ENCODE measurements around the gene BAIAP2L2. TPM values are rescaled to one million over a fixed set of nuclear protein-coding genes. Genes with fewer than 3 reads are reported as not detected.
"Not testable (repeated sequence)": the region's sequence is repeated elsewhere in the genome, so short reads cannot be mapped to it uniquely, and the experiment has no call there.

BAIAP2L2 gene, protein sequence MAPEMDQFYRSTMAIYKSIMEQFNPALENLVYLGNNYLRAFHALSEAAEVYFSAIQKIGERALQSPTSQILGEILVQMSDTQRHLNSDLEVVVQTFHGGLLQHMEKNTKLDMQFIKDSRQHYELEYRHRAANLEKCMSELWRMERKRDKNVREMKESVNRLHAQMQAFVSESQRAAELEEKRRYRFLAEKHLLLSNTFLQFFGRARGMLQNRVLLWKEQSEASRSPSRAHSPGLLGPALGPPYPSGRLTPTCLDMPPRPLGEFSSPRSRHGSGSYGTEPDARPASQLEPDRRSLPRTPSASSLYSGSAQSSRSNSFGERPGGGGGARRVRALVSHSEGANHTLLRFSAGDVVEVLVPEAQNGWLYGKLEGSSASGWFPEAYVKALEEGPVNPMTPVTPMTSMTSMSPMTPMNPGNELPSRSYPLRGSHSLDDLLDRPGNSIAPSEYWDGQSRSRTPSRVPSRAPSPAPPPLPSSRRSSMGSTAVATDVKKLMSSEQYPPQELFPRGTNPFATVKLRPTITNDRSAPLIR
- 1 to 10 TPM in 2 of 4 donors, under 1 TPM in 2; 0.50 to 1.7 (median 1.1) TPM for total RNA-seq

DNA sequence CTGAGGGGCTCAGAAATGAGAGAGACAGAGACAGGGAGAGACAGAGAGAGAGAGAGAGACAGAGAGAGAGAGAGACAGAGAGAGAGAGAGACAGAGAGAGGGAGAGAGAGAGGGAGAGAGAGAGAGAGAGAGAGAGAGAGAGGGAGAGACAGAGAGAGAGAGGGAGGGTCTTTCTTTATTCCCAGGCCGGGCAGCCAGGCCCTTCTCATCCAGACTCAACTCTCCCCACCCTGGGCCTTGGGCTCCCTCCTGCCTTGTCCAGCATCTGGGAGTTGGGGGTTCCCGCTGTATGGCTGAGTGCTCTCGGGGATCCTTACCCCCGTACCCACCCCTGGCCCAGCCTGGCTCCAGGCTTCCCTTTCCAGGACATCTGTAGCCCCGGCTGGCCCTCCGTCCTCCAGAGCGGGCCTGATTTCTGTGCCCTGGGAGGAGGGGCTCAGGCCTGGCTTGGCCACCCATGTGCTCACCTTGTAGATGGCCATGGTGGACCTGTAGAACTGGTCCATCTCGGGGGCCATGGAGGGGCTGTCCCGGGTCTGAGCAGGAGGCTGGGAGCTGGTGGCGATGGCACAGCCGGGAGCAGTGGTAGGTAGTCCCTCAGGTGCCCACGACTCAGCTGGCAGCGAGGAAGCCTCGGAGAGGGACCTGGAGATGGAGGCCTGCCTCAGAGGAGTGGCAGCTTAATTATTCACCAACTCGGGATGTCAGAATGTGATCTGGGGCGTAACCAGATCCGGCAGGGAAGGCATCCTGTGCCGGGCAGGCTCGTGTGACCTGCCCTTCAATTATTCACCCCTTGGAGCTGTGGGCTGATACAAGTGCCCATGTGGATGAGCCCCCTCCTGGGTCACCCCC lies at the start of gene BAIAP2L2:
Gene BAIAP2L2 (minus strand): TSS at position 677 of the 855 bp plus-strand sequence. CDS start 159 bp downstream, at position 518.
- WGBS, 2 donors: 83 to 92% methylated on average over 9 to 18 of the region's 19 CpGs
- TF ChIP-seq, protein P1, sequence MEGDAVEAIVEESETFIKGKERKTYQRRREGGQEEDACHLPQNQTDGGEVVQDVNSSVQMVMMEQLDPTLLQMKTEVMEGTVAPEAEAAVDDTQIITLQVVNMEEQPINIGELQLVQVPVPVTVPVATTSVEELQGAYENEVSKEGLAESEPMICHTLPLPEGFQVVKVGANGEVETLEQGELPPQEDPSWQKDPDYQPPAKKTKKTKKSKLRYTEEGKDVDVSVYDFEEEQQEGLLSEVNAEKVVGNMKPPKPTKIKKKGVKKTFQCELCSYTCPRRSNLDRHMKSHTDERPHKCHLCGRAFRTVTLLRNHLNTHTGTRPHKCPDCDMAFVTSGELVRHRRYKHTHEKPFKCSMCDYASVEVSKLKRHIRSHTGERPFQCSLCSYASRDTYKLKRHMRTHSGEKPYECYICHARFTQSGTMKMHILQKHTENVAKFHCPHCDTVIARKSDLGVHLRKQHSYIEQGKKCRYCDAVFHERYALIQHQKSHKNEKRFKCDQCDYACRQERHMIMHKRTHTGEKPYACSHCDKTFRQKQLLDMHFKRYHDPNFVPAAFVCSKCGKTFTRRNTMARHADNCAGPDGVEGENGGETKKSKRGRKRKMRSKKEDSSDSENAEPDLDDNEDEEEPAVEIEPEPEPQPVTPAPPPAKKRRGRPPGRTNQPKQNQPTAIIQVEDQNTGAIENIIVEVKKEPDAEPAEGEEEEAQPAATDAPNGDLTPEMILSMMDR (IDR thresholded peaks at IDR 0.05): no peak
- no peak for TF ChIP-seq POLR2A (IDR thresholded peaks at IDR 0.05)

DNA sequence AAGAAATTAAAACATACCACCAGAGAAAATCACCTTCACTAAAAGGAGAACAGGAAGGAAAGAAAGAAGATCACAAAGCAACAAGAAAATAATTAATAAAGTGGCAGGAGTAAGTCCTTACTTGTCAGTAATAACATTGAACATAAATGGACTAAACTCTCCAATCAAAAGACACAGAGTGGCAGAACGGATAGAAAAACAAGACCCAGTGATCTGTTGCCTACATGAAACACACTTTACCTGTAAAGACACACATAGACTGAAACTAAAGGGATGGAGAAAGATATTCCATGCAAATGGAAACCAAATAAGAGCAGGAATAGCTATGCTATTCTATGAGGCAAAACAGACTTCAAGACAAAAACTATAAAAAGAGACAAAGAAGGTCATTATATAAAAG lies 45.2 kb upstream of the BAIAP2L2 start:
- 91 to 95% methylated on average over 1 of the region's 1 CpG for WGBS, 2 donors
- Histone ChIP-seq H3K27me3 (no peaks in the 10 kb centered on the region), H3K36me3 (no peaks in the 10 kb centered on the region), H3K4me3 (replicated peaks in 1 of 3) (no peak overlapping the region), H3K9me3 (no peaks in the 10 kb centered on the region), H3K4me1 (peaks cover 17 to 22% of the 10 kb centered on the region in 2 donors), H3K27ac (no peak overlapping the region)
- TF ChIP-seq POLR2A (IDR thresholded peaks at IDR 0.05): no peak
- TF ChIP-seq, protein P1 (IDR thresholded peaks at IDR 0.05): no peak
- DNase-seq: no peak
- intact Hi-C loops (cut with DNase I): no loop called here

More for the DNA sequence above, at the start of gene BAIAP2L2:
- DNase-seq: no peak
- no peak within 1 kb of the TSS for H3K4me3 ChIP-seq (replicated peaks in 1 of 3)
- intact Hi-C loops (cut with DNase I): loop anchor here (5.0 kb wide), 1 partner anchor 242 kb away; no protein-coding TSS in a partner anchor
- H3K9me3 ChIP-seq: no peaks in the 10 kb centered on the region
- no peak within 1 kb of the TSS for H3K27ac ChIP-seq
- H3K4me1 ChIP-seq: no peaks in the 10 kb centered on the region
- H3K27me3 ChIP-seq: no peaks in the 10 kb centered on the region
- no peaks in the 10 kb centered on the region for H3K36me3 ChIP-seq

GRCh38 chr22:38154563-38154915 lies 44.1 kb upstream of the BAIAP2L2 start:
- intact Hi-C loops (cut with DNase I); H3K27me3 ChIP-seq; H3K4me3 ChIP-seq (replicated peaks in 1 of 3); DNase-seq; H3K36me3 ChIP-seq; H3K9me3 ChIP-seq: not testable (repeated sequence)
- peaks cover 28 to 32% of the 10 kb centered on the region in 2 donors for H3K4me1 ChIP-seq
- WGBS, 2 donors: 73 to 80% methylated on average over 1 of the region's 1 CpG
- H3K27ac ChIP-seq: peak overlapping the region in 1 of 3 donors; percentile 35

- intact Hi-C loops (cut with DNase I): no loop called here
- Histone ChIP-seq H3K9me3 (no peaks in the 10 kb centered on the region), H3K36me3 (no peaks in the 10 kb centered on the region), H3K4me1 (peaks cover 28 to 33% of the 10 kb centered on the region in 2 donors), H3K27me3 (no peaks in the 10 kb centered on the region), H3K4me3 (replicated peaks in 1 of 3) (no peak overlapping the region), H3K27ac (peak overlapping the region; percentile 3 to 44 (median 35))
- 47 to 70% methylated on average over 3 of the region's 4 CpGs for WGBS, 2 donors
- peak; percentile 50 to 59 for DNase-seq
- no peak for TF ChIP-seq POLR2A (IDR thresholded peaks at IDR 0.05)
- TF ChIP-seq, protein P1 (IDR thresholded peaks at IDR 0.05): no peak
Measured at GRCh38 chr22:38153821-38154562, 43.5 kb upstream of the BAIAP2L2 start.

DNA sequence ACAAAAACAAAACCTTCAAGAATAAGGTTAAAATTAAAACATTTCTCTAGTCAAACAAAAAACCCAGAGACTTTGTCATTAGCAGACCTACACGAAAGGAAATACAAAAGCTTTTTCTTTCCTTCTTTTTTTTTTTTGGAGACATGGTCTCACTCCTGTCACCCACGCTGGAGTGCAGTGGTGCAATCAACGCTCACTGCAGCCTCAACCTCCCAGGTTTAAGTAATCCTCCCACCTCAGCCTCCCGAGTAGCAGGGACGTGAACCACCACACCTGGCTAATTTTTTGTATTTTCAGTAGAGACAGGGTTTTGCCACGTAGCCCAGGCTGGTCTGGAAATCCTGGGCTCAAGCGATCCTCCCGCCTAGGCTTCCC lies 40.6 kb upstream of the BAIAP2L2 start:
- H3K4me3 ChIP-seq (replicated peaks in 1 of 3): no peak overlapping the region
- no peak for DNase-seq
- 77 to 88% methylated on average over 8 of the region's 8 CpGs for WGBS, 2 donors
- no peaks in the 10 kb centered on the region for H3K9me3 ChIP-seq
- peaks cover 28 to 33% of the 10 kb centered on the region in 2 donors for H3K4me1 ChIP-seq
- H3K27me3 ChIP-seq: no peaks in the 10 kb centered on the region
- TF ChIP-seq, protein P1 (IDR thresholded peaks at IDR 0.05): no peak
- no peak for TF ChIP-seq POLR2A (IDR thresholded peaks at IDR 0.05)
- no peaks in the 10 kb centered on the region for H3K36me3 ChIP-seq
- intact Hi-C loops (cut with DNase I): no loop called here
- peak overlapping the region in 2 of 3 donors; percentile 43 to 68 for H3K27ac ChIP-seq
